Measurements from ENCODE around the gene SVIL.

SVIL gene

DNA sequence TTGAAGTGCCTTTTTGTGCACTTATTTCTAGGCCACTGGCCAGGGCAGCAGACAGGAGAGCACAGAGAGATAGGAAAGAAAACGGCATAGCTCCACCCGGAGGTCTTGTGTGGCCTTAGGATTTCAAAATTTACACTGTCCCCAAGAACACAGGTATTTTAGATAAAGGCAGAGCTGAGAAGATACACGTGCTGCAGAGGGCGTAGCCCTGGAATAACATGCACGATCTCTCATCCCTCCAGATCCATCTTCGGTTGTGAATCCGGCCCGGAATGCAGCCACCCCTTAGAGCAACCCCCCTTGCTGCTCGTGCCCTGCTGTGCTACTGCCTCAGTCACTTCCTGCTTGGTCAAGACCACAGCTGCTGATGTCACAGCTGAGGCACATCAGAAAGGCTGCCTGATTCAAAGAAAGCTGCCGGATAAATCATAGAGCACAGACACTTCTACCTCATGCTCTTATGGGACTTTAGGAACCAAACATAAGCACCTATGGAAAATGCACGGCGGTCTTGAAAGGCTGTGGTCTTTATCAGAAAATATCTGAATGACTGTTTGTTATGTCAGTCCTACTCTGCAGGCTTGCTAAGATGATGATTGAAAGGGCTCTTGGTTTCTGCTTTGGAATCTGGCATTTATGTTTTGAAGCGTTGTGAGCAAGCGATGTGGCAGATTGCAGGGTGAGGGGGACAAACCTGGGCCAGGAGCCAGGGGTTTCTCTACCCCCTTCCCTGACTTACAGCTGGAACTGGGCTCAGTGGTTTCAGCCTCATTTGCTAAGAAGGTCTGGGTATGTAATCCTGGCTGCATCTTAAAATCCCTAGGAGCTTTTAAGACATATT lies 152.0 kb downstream of the SVIL start:
- no peak for DNase-seq (ENCODE audit: low spot score)

DNA sequence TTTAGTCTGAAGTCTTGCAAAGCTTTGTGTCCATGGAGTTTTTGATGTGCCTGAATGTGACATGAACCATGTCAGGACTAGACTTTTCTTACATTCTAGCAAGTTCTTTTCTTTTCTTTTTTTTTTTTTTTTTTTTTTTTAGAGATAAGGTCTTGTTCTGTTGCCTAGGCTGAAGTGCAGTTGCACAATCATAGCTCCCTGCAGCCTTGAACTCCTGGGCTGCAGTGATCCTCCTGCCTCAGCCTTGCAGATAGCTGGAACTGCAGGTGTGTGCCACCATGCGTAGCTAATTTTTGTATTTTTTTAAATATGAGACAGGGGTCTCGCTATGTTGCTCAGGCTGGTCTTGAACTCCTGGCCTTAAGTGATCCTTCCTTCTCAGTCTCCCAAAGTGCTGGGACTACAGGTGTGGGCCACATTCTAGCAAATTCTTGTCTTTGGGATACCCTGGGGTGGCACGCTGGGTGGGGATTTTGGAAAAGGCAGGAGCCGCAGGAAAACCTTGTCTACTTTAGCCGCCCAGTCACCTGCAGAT lies 152.8 kb downstream of the SVIL start:
- in situ Hi-C loops (cut with MboI; ENCODE audit: low pct_unique_long_range_greater_than_20kb, low sequenced_read_pairs, unreplicated experiment), result no loop called here
- TF ChIP-seq, protein P1, sequence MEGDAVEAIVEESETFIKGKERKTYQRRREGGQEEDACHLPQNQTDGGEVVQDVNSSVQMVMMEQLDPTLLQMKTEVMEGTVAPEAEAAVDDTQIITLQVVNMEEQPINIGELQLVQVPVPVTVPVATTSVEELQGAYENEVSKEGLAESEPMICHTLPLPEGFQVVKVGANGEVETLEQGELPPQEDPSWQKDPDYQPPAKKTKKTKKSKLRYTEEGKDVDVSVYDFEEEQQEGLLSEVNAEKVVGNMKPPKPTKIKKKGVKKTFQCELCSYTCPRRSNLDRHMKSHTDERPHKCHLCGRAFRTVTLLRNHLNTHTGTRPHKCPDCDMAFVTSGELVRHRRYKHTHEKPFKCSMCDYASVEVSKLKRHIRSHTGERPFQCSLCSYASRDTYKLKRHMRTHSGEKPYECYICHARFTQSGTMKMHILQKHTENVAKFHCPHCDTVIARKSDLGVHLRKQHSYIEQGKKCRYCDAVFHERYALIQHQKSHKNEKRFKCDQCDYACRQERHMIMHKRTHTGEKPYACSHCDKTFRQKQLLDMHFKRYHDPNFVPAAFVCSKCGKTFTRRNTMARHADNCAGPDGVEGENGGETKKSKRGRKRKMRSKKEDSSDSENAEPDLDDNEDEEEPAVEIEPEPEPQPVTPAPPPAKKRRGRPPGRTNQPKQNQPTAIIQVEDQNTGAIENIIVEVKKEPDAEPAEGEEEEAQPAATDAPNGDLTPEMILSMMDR (IDR thresholded peaks at IDR 0.05; ENCODE audit: extremely low read depth, insufficient read depth, missing control alignments), result no peak
- no peak for DNase-seq (ENCODE audit: low spot score)

More for the DNA sequence above, 152.0 kb downstream of the SVIL start:
- in situ Hi-C loops (cut with MboI; ENCODE audit: low pct_unique_long_range_greater_than_20kb, low sequenced_read_pairs, unreplicated experiment), result no loop called here
- TF ChIP-seq, protein P1 (IDR thresholded peaks at IDR 0.05; ENCODE audit: extremely low read depth, insufficient read depth, missing control alignments), result no peak

DNA sequence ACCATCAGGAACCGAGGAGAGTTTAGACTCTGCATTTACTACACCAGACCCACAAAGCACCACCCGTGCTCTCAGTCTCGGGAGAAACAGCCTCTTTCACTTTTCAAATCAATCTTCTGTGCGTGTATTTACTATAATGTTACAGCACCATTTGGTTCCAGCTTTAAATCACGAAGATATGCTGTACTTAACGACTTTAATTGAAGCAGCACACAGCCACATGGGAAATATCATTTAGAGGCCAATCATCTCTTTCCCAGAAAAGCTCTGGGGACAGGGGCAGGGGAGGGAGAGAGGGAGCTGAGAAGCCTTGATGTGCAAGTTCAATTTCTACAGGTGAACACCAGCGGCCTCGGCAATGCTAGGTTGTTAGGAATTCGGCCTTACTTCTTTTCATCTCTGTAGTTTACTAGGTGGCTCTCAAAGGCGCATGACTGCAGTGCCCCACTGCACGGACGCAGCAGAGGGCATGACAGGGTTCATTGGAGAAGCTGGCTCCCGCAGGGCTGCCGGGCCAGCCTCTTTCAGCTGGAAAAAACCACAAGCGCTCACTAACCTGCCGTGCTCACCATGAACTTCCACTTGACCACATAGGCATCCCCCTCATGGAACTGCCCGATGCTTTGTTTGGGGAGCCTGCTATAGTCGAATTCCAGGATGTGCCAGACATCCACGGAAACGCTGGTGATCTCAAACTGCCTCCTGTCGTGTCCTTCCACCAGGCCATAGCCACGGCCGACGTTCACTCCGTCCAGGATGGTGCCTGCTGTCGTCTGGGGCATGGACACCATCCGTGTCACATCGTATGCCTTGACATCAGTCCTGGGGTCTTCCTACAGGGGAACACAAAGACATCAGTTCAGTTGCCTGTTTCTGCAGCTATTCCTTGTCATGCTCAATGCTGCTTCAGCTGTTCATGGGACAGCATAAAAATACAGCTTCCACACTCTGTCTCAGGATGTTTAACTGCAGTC lies 154.5 kb downstream of the SVIL start:
- no peak for DNase-seq (ENCODE audit: low spot score)
- TF ChIP-seq, protein P1 (IDR thresholded peaks at IDR 0.05; ENCODE audit: extremely low read depth, insufficient read depth, missing control alignments), result no peak
- in situ Hi-C loops (cut with MboI; ENCODE audit: low pct_unique_long_range_greater_than_20kb, low sequenced_read_pairs, unreplicated experiment), result no loop called here

DNA sequence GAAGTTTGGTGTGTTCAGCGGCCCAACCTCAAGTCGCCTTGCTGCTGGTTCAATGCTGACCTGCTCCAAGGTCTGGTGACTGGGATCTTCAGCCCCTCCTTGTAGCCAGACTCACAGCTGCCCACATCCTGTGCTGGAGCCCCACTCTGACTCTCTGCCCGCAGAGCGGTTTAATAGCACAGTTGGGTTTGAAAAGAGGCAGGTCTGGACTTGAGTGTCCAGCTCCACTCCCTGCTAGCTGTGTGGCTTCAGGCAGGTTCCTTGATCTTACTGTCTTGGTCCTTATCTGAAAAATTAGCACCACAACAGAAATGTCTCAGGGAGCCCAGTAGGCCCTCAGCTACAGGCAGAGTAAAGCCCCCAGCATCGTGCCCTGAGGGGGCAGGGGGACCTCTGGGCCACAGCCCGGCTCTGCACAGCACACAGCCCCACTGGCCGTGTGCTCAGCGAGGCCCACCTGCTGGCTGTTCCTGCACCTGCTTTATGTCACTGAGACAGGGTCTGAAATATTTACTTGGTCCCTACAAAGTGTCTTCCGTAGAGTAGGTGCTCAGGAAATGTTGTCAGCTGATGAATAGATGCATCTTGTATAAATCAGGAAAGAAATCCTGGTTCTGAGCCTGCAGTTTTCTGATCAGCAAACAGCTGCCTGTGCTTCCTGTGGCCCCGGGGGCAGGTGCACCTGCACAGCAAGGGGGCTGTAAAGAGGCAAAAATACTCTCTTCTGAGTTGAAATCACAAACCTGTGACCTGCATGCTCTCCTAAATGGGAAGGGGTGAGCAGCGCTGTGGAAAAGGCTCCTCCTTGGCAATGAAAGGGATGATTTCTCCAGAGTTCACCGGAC lies 155.5 kb downstream of the SVIL start:
- in situ Hi-C loops (cut with MboI; ENCODE audit: low pct_unique_long_range_greater_than_20kb, low sequenced_read_pairs, unreplicated experiment), result no loop called here
- no peak for DNase-seq (ENCODE audit: low spot score)
- TF ChIP-seq, protein P1 (IDR thresholded peaks at IDR 0.05; ENCODE audit: extremely low read depth, insufficient read depth, missing control alignments), result no peak

DNA sequence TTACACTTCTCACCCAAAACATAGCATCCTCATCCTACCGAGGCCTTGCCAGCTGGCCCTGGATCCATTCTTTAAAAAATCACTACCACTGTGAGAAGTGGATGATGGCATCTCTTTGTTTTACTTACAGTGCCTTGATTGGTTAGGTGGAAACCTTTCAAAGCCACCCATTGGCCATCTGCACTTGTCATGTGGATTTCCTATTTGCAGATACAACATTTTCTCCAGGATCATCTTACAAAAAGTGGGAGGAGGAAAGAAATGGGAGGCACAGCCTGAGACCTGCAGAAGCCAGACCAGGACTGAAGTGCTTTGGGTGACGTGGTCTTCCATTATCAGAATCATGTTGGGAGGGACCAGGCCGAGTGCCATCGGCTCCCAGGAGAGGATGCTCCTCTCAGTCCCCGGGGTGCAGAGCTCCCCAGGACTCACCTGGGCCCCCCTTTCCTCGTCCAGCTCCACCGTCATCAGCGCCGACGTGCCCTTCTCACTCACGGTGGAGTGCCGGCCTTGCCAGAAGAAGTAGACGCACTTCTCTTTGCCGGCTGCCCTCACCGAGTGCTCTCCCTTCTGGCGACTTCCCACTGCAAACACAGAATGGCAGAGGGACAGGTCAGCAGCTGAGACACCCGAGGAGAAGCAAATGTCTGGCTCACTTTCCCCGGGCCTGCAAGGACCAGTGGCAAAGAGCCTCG lies 161.2 kb downstream of the SVIL start:
- DNase-seq (ENCODE audit: low spot score), result no peak
- in situ Hi-C loops (cut with MboI; ENCODE audit: low pct_unique_long_range_greater_than_20kb, low sequenced_read_pairs, unreplicated experiment), result no loop called here
- TF ChIP-seq, protein P1 (IDR thresholded peaks at IDR 0.05; ENCODE audit: extremely low read depth, insufficient read depth, missing control alignments), result no peak
